Activated naive CD4-positive, alpha-beta T cell treated with anti-CD3 and anti-CD28 coated beads, Interleukin-2, amount 10 ng/mL, durations not matched to agents 7 days and 5 days (primary cell): Measurements from ENCODE around the gene LGALSL.

ENCODE experiments used
- CTCF ChIA-PET: fragments of 350-600 bp; sonication (Branson Sonifier 250); formaldehyde crosslinking; loops from one replicate; lab custom pipeline; 2021; ENCODE audit warnings: antibody characterized with exemption; lab: Charles Lee
- DNase-seq: peaks from one replicate; pipeline ENCODE4 v3.0.0-alpha.2; 2020
- H3K27ac Mint-ChIP-seq: one replicate; pipeline ENCODE4 v1.8.0; 2021; ENCODE audit warnings: mild to moderate bottlenecking, moderate library complexity, mixed read lengths
- H3K27me3 Mint-ChIP-seq: one replicate; pipeline ENCODE4 v1.8.0; 2021; ENCODE audit warnings: mild to moderate bottlenecking, mixed read lengths
- H3K36me3 Mint-ChIP-seq: one replicate; pipeline ENCODE4 v1.8.0; 2021; ENCODE audit warnings: mixed read lengths
- H3K4me1 Mint-ChIP-seq: one replicate; pipeline ENCODE4 v1.8.0; 2021; ENCODE audit warnings: mixed read lengths
- H3K4me3 Mint-ChIP-seq: one replicate; pipeline ENCODE4 v1.8.0; 2021; ENCODE audit warnings: mild to moderate bottlenecking, moderate library complexity, mixed read lengths
- H3K9me3 Mint-ChIP-seq: one replicate; pipeline ENCODE4 v1.8.0; 2021; ENCODE audit warnings: mixed read lengths

LGALSL gene

DNA sequence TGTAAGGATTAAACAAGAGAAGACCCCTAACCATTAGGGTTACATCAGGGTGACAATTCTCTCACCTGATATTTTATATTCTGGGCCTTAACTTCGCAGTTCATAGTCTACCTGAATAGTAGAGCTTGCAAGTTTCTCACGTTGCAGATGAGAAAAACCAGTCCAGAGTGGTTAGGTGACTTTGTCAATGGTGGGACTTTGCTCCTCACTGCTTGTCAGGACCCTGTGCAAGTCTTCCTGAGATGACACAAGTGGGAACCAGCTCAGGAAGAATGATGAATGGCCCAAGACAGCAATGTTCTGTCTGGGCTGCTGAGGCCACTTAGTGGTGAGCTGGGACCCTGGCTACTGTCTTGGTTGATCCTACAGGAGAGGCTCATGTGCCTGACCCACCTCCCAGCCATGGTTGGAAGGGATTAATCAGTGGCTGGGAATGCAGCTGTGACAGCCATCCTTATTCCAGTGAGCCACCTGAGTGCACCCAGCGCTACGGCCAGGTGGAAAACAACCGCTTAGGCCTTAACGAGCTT, 16.9 kb downstream of the LGALSL start:
- no peaks in the 10 kb centered on the region for H3K9me3 Mint-ChIP-seq
- peaks cover 17% of the 10 kb centered on the region for H3K27me3 Mint-ChIP-seq
- no peak for DNase-seq
- no peaks in the 10 kb centered on the region for H3K36me3 Mint-ChIP-seq
- CTCF ChIA-PET, result interaction anchor here (1.7 to 3.2 kb wide), 2 partner anchors 17 to 140 kb away, joined by 7 to 9 read pairs; no protein-coding TSS in a partner anchor
- no peak overlapping the region for H3K4me3 Mint-ChIP-seq
- no peak overlapping the region for H3K27ac Mint-ChIP-seq
- peaks cover 15% of the 10 kb centered on the region for H3K4me1 Mint-ChIP-seq

DNA sequence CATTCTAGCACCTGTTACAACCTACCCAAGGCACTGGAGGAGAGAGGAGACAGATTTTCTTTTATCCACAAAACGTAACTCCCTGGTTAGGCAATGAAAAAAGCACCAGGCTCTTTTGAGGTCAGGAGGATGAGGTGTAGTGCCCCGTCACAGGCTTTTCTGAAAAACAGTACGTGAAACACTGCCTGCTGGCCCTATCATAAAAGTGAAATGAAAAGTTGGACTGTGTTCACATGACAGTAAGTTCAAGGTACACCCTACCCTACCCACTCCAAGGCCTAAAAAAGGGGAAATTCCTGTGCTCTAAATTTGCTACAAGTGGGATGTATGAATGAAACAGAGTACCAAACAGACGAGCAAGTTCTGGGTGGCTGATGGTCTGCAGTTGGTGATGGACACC, 17.6 kb downstream of the LGALSL start:
- Mint-ChIP-seq H3K9me3 (no peaks in the 10 kb centered on the region), H3K36me3 (no peaks in the 10 kb centered on the region), H3K4me1 (peaks cover 15% of the 10 kb centered on the region), H3K27me3 (peaks cover 24% of the 10 kb centered on the region), H3K4me3 (no peak overlapping the region), H3K27ac (no peak overlapping the region)
- CTCF ChIA-PET, result interaction anchor here (1.7 to 3.2 kb wide), 2 partner anchors 16 to 141 kb away, joined by 7 to 9 read pairs; no protein-coding TSS in a partner anchor
- DNase-seq, result no peak

DNA sequence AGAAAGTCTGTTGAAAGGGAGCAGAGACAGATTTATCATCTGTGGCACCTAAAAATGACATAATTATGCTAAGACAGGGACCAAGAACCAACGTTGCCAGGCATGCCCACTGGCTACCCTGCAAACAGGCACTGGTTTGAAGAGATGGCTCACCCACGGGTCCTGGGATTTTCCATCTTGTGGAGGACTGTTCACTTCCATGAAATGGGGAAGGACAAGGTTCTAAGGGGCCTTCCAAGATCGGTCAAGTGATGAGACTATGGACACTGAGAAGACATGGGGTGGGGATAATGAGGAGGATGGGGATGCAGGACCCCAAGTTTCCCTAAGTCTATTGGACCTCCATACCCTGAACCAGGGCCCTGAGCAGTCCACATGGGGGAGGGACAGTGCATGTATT, 18.9 kb downstream of the LGALSL start:
- Mint-ChIP-seq H3K4me3 (no peak overlapping the region), H3K4me1 (peaks cover 21% of the 10 kb centered on the region), H3K27ac (no peak overlapping the region), H3K36me3 (no peaks in the 10 kb centered on the region), H3K27me3 (peaks cover 21% of the 10 kb centered on the region), H3K9me3 (no peaks in the 10 kb centered on the region)
- DNase-seq, result no peak
- CTCF ChIA-PET, result interaction anchor here (1.2 kb wide), 1 partner anchor 15 kb away, joined by 7 read pairs; no protein-coding TSS in a partner anchor

DNA sequence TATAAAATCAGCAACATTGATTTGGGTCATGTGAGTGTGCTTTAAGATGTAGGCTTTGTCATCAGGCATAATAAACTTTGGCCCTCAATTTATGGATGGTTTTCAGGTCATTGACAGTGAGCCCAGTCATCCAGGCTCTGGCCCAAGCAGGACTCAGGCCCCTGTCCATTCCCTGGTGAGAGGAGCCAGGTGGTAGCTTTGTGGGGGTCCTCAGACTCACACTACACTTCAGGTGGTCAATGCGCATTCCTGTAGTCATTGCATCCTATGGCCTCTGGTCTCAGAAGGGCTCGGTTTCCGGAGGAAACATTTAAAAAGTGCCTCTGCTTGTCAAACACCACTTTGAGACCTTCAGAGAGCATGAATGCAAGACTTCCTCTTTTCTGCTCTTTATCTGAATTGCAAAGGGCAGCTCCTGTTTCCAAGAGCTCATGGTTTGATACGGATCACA, 20.2 kb downstream of the LGALSL start:
- H3K4me1 Mint-ChIP-seq, result peaks cover 33% of the 10 kb centered on the region
- no peaks in the 10 kb centered on the region for H3K9me3 Mint-ChIP-seq
- H3K36me3 Mint-ChIP-seq, result no peaks in the 10 kb centered on the region
- CTCF ChIA-PET, result interaction anchor here (1.2 kb wide), 1 partner anchor 143 kb away, joined by 4 read pairs; no protein-coding TSS in a partner anchor
- peak overlapping the region; percentile 51 for H3K27ac Mint-ChIP-seq
- no peak overlapping the region for H3K4me3 Mint-ChIP-seq
- H3K27me3 Mint-ChIP-seq, result peaks cover 22% of the 10 kb centered on the region
- DNase-seq, result no peak

DNA sequence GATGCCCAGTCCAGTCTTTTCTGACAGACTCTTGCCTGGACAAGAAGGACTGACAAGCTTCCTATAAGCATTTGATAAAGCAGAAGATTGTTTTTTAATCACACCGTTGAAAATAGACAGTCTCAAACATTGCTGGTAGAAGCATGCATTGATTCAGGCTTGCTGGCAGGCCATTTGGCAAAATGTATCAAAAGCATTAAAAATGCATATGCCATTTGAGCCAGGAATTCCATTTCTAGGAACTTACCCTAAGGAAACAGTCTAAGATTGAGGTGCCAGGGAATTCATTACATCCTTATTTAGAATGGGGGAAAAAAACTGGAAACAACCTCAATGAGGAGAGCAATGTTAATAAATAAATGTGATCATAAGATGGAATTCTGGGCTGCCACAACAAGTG, 20.7 kb downstream of the LGALSL start:
- peak overlapping the region; percentile 51 for H3K27ac Mint-ChIP-seq
- peaks cover 22% of the 10 kb centered on the region for H3K27me3 Mint-ChIP-seq
- DNase-seq, result no peak
- H3K4me1 Mint-ChIP-seq, result peaks cover 38% of the 10 kb centered on the region
- CTCF ChIA-PET, result no interaction called here
- H3K4me3 Mint-ChIP-seq, result no peak overlapping the region
- no peaks in the 10 kb centered on the region for H3K9me3 Mint-ChIP-seq
- H3K36me3 Mint-ChIP-seq, result no peaks in the 10 kb centered on the region

DNA sequence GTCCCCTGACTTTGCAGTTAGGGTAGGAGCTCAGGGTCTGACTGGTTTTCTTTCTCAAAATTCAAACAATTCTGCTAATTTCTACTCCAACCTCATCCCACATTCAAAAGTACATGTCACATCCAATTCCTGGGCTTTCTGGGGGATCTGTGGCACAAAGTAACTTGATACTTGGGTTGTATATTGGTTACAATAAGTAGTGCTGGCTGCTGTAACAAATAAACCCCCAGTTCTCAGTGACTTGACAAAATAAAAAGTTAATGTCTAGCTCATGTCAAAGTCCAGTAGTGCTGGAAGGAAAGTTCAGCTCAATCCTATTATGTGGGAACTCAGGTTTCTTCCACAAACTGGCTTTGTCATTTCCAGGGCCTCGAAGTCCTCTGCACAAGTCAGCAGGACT, 23.1 kb downstream of the LGALSL start:
- peaks cover 25% of the 10 kb centered on the region for H3K27me3 Mint-ChIP-seq
- no peaks in the 10 kb centered on the region for H3K36me3 Mint-ChIP-seq
- no peak overlapping the region for H3K4me3 Mint-ChIP-seq
- DNase-seq, result no peak
- H3K9me3 Mint-ChIP-seq, result no peaks in the 10 kb centered on the region
- peaks cover 53% of the 10 kb centered on the region for H3K4me1 Mint-ChIP-seq
- H3K27ac Mint-ChIP-seq, result no peak overlapping the region
- CTCF ChIA-PET, result interaction anchor here (1.2 to 5.0 kb wide), 2 partner anchors 11 to 146 kb away, joined by 4 to 29 read pairs; no protein-coding TSS in a partner anchor

DNA sequence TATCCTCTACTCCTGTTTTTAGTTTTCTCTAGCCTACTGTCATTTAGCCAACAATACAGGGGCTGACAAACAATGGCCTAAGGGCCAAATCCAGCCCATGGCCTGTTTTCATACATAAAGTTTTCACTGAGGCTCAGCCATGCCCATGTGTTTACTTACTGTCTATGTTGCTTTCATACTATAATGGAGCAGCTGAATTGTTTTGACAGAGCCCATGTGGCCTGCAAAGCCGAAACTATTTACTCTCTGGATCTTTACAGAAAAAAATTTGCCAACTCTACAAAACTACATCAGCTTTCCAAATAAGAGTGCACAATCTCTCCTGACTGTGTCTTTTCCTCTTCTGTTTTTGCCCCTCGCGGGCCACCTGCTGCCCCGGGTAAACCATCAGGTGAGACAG, 24.0 kb downstream of the LGALSL start:
- Mint-ChIP-seq H3K4me1 (peaks cover 55% of the 10 kb centered on the region), H3K27ac (peak overlapping the region; percentile 12), H3K4me3 (no peak overlapping the region), H3K9me3 (no peaks in the 10 kb centered on the region), H3K27me3 (peaks cover 25% of the 10 kb centered on the region), H3K36me3 (no peaks in the 10 kb centered on the region)
- CTCF ChIA-PET, result interaction anchor here (5.0 to 12.9 kb wide), 2 partner anchors 10 to 148 kb away, joined by 29 to 211 read pairs; no protein-coding TSS in a partner anchor
- no peak for DNase-seq

DNA sequence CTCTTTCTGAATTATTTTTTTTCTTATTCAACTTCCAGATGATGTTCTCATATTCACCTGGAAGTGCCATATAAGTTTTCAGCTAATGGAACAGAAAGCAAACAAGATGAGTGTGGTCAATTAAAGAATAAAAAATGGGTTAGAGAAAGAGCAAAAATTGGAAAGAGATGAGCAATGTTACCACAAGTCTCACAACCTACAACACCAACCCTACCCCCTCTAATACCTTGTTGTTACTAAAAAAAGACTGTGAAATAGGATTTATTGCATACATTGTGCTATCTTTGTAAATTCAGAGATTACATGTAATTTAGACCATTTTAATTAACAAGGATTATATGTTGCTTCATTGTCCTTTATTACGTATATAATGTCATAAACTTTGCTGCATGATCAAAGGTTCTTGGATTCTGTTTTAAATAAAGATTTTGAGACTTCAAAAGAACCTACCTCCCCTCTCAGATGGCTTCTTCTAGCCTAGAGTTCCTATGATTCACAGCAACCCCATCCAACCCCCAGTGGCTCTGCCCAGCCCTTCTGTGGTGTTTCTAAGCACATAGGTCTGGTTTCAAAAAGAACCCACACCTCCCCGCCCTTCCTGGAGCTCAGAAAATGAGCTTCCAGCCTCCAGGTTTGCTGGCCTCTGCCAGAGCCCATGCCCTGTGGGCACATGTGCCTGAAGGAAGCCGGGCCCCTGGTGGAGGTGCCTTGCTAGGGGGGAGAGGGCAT, 24.7 kb downstream of the LGALSL start:
- peaks cover 54% of the 10 kb centered on the region for H3K4me1 Mint-ChIP-seq
- H3K4me3 Mint-ChIP-seq, result no peak overlapping the region
- H3K27me3 Mint-ChIP-seq, result peaks cover 23% of the 10 kb centered on the region
- H3K9me3 Mint-ChIP-seq, result no peaks in the 10 kb centered on the region
- no peaks in the 10 kb centered on the region for H3K36me3 Mint-ChIP-seq
- peak; percentile 72 for DNase-seq
- H3K27ac Mint-ChIP-seq, result peak overlapping the region; percentile 12
- CTCF ChIA-PET, result interaction anchor here (2.7 to 12.9 kb wide), 3 partner anchors 10 to 148 kb away, joined by 7 to 211 read pairs (median 29); no protein-coding TSS in a partner anchor

DNA sequence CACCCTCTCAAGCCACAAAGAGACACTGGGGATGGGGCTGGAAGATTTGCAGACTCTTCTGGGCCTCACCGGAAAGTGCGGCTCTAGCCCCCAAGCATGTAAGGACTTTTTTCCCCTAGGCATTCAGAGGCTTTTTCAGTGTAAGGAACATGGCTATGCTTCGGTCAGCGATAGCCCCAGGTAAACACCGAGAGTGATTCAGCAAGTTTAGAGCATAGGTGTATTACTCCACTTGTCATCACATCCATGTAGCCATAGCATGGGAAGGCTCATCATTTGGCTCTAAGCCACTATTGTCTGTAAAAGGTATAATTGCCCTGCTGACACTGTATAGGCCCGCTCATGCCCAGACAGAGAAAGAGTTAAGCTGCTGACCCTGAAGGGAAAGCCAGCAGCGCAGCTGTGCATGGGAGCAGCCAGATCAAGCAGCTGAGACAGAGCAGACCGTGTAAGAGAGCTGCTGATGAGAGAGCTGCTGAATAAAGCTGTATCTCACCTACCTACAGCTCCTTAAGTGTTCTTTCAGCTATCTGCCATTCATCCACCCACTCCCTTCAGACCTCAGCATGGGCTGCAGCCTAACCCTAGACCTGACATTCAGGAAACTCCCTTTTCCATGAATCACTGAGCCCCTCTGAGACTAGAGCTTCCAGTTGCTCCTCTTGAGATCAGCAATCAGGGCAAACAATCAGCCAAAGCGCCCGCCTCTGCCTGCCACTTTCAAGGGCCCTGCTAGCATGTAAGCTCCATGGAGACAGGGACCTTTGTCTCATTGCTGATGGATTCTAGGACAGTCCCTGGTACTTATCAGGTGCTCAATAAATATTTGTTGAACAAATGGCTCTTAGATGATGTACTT, 25.5 kb downstream of the LGALSL start:
- Mint-ChIP-seq H3K36me3 (no peaks in the 10 kb centered on the region), H3K27me3 (peaks cover 25% of the 10 kb centered on the region), H3K4me1 (peaks cover 46% of the 10 kb centered on the region), H3K27ac (peak overlapping the region; percentile 12), H3K9me3 (no peaks in the 10 kb centered on the region), H3K4me3 (no peak overlapping the region)
- CTCF ChIA-PET, result interaction anchor here (2.7 to 12.9 kb wide), 3 partner anchors 9 to 149 kb away, joined by 7 to 211 read pairs (median 29); no protein-coding TSS in a partner anchor
- DNase-seq, result no peak

DNA sequence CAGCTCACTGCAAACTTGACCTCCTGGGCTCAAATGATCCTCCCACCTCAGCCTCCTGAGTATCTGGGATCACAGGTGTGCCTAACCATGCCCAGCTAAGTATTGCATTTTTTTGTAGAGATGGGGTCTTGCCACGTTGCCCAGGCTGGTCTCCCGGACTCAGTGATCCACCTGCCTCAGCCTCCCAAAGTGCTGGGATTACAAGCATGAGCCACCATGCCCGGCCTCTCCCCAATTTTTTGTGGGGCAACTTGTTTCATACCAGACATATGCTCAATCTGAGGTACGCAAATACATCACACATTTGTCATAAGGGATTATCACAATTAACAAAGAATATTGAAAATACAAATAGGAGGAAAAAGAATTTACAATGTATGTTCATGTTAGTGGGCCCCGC, 27.7 kb downstream of the LGALSL start:
- Mint-ChIP-seq H3K27me3 (peaks cover 30% of the 10 kb centered on the region), H3K36me3 (no peaks in the 10 kb centered on the region), H3K27ac (no peak overlapping the region), H3K4me1 (peaks cover 47% of the 10 kb centered on the region), H3K9me3 (no peaks in the 10 kb centered on the region), H3K4me3 (no peak overlapping the region)
- DNase-seq, result no peak
- CTCF ChIA-PET, result interaction anchor here (2.7 to 12.9 kb wide), 2 partner anchors 24 to 151 kb away, joined by 7 to 211 read pairs; no protein-coding TSS in a partner anchor

DNA sequence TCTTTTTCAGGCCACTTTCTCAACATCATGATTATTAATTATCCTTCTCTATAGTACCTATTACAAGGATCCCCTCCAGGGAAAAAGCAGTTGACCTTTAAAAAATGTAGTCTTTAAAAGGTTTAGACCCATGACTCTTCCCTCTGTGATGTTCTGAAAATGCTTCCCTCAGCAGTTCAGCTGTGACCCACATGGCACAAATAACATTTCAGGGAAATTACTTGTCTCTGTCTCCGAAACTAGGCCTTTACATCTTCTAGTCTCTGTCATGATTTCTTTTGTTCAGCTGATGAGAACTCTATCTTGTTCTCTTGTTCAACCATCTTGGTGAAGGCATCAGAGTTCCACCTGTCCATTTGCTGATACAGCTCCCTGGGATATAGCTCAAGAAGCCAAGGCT, 28.3 kb downstream of the LGALSL start:
- H3K4me1 Mint-ChIP-seq, result peaks cover 47% of the 10 kb centered on the region
- H3K9me3 Mint-ChIP-seq, result no peaks in the 10 kb centered on the region
- H3K4me3 Mint-ChIP-seq, result no peak overlapping the region
- CTCF ChIA-PET, result interaction anchor here (12.9 kb wide), 1 partner anchor 152 kb away, joined by 211 read pairs; no protein-coding TSS in a partner anchor
- no peak overlapping the region for H3K27ac Mint-ChIP-seq
- no peaks in the 10 kb centered on the region for H3K36me3 Mint-ChIP-seq
- peaks cover 31% of the 10 kb centered on the region for H3K27me3 Mint-ChIP-seq
- no peak for DNase-seq

DNA sequence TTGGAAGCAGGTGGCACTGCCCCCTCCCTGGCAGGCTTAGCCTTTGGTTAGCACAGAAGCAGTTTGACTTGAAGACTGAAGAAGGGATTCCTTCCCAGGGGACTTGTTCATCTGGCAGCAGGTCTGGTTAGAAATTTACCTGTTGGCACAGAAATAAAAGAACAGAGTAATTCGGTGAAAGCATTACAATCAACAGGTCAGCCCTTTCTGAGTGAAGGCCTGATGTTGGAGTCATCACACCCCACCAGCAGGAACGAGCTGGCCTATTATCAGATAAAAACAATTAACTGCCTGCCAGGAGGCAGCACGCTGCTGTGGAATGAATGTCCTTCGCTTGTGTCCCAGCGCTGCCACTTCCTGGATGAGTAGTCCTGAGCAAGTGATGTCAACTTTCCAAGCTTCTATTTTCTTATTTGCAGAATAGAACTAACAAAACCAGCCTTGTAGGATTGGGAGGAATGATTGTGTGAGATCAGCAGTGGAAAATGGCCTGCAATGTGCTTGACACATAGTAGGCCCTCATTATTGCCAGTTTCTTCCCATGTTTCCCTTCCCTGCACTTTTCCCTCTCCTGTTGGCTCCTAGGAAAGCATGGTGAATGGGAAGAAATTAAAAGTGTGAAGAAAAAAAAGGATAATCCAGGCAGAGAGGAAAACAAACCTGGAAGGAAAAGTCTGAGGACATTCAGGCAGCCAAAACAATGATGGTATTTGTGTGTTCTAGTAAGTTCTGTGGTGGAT, 29.0 kb downstream of the LGALSL start:
- H3K27me3 Mint-ChIP-seq, result peaks cover 38% of the 10 kb centered on the region
- DNase-seq, result no peak
- CTCF ChIA-PET, result interaction anchor here (12.9 kb wide), 1 partner anchor 153 kb away, joined by 211 read pairs; no protein-coding TSS in a partner anchor
- H3K36me3 Mint-ChIP-seq, result no peaks in the 10 kb centered on the region
- H3K27ac Mint-ChIP-seq, result no peak overlapping the region
- H3K9me3 Mint-ChIP-seq, result no peaks in the 10 kb centered on the region
- H3K4me3 Mint-ChIP-seq, result no peak overlapping the region
- peaks cover 43% of the 10 kb centered on the region for H3K4me1 Mint-ChIP-seq

DNA sequence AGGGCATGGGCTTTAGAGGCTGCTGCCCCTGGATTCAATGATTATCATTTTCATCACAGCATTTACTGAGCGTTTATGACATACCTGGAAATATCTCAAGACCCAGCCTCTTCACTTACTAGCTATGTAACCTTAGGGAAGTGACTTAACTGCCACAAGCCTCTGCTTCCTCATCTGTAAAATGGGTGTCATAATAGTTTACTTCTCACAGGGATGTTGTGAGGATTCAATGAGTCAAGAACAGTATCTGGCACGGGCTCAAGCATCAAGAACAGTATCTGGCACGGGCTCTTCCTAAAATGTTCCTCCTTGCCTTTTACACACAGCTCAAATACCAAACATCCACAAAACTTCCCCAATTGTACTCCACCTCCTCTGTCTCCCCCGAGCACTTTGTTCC, 31.4 kb downstream of the LGALSL start:
- Mint-ChIP-seq H3K27ac (no peak overlapping the region), H3K9me3 (no peaks in the 10 kb centered on the region), H3K27me3 (peaks cover 43% of the 10 kb centered on the region), H3K4me3 (no peak overlapping the region), H3K36me3 (no peaks in the 10 kb centered on the region), H3K4me1 (peaks cover 45% of the 10 kb centered on the region)
- CTCF ChIA-PET, result interaction anchor here (0.7 to 12.9 kb wide), 5 partner anchors 13 to 440 kb away, joined by 3 to 211 read pairs (median 3); no protein-coding TSS in a partner anchor
- DNase-seq, result no peak
